NCI-H2107 (cell line): Measurements from ENCODE around the gene LRMDA.

Experiments
- DNase-seq: peaks from one replicate; lab custom pipeline; 2025; lab: John Stamatoyannopoulos, UW

The LRMDA gene

DNA sequence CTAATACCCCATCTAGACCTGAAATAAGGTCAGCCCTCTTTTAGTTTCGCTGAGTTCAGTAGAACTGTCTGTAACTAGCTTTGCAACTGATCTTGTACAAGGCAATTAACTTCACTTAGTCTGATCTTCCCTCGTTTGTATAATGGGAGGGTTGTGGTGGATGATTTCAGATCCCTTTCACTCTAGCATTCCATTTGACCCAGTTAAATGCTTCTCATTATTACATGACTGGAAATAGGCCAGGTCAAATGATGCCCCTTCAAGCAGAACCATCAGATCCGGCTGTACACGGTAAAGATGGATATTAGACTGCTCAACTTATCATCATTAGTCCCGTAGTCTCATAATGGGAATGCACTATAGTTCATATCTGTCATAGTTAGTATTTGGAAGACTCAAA is 1009.0 kb downstream of the LRMDA start:
- DNase-seq, result no peak

- DNase-seq, result no peak
Observed at GRCh38 chr10:76442113-76442512, 1010.7 kb downstream of the LRMDA start.

- no peak for DNase-seq
Observed at GRCh38 chr10:76444034-76444800, 1012.8 kb downstream of the LRMDA start.

- DNase-seq, result no peak
Observed at GRCh38 chr10:76447578-76447977, 1016.2 kb downstream of the LRMDA start.

DNA sequence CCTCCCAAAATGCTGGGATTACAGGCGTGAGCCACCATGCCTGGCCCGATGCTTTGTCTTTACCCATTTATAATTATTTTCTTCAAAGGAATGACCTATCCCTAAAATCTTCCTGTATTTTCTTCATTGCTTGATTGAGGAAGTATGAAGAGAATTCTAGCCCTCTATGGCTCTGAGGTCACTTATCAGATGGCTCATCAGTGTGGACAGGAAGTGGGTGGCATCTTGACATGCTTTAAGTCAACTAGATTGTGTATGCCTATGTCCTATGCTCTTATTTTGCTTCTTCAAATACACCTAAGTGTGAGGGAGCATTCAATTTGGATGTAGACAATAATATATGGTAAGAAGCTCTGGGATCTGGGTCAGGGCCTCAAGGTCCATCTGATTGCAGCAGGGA is 1020.5 kb downstream of the LRMDA start:
- DNase-seq, result no peak

GRCh38 chr10:76453332-76453731 is 1021.9 kb downstream of the LRMDA start:
- DNase-seq, result no peak

DNA sequence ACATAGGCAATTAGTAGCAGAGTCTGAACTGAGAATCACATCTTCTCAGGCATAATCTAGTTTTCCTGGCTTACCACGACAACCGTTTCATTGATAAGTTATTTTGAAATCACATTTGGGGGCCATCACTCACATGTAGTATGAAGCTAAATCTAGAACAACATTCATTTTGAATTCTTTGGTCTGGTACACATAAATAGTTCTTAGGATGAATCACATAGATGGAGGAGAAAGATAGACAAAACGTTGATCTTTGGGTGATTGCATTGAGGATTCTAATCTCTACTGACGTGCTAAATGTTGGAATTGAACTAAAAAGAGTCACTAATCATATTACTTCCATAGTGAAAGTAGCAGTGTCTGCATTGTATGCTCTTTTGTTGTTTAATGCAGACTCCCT is 1022.6 kb downstream of the LRMDA start:
- no peak for DNase-seq

DNA sequence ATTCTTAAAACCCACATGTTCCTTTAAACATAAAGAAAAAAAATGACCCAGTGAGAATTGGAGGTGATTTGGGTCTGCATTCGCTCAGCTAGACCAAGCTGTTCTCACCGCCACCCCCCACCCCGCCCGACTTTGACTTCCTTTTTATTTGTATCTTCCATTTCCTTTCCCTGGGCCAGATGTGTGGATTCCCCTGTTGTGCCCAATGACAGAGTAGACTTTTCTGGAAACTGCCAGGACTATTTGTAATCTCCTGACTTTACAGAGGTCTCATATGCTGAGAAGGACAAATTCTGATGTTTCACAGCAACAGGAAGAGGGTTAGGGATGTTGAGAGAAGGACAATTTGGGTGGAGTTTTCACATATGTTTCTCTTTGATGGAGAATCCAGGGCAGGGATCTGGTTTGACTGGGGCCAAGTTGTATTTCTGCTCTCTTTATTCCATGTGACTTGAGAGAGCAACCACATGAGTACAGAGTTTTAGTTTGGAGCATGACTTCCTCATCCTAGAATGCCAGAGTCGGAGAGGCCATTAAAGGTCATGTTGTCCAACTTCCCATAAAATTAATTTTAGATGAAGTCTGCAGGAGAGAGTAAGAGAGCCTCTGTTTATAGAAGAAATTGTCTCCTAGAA is 1023.2 kb downstream of the LRMDA start:
- DNase-seq, result no peak

GRCh38 chr10:76456197-76456596 is 1024.8 kb downstream of the LRMDA start:
- DNase-seq, result no peak

DNA sequence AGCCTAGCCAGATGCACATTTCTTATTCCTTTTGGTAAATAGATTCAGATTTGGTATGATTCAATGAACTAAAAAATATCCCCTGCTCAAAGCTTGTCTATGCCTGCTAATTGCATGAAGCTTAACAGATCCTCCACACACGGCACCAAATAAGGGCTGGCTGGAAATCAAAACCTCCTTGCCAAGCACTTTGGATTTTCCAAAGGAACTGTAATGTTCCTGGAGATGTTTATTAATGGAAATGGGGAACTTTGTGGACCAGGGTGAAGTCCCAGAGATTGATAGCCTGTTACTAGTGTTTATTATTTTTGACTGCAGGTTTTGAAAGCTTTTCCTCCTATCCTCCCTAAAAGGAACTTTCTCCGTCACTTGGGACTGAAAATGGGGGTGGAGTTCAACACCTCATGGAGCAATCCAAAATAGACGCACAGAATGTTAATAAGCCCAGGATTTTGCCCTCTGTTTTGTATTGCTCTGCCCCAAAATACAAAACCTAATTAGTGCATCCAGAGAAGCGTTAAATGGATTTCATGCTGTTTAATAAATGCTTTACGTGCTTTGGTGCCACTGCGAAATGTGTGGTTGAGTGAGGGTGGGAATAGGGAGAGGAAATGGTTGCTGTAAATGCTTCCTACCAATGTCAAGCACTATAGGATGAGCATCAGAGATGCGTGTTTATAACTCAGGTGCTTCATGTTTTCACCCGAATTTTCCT is 1027.7 kb downstream of the LRMDA start:
- no peak for DNase-seq

DNA sequence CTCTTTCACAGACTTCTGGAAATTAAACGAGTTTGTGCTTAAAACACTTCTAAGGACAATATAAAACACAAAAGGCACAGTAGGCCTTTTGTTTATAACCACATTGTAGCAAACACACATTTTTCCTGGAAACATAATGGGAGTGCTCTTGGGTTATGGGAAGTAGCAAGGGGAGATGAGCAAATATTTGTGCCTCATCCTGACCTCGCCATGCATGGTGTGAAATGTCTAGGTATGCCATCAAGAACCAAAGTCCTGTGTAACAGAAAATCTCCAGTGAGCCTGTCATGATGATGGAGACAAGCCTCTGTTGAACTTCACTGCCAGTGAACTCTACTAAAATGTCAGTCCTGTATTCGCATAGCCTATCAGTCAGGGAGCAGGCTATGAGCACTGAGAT is 1029.6 kb downstream of the LRMDA start:
- DNase-seq, result no peak

DNA sequence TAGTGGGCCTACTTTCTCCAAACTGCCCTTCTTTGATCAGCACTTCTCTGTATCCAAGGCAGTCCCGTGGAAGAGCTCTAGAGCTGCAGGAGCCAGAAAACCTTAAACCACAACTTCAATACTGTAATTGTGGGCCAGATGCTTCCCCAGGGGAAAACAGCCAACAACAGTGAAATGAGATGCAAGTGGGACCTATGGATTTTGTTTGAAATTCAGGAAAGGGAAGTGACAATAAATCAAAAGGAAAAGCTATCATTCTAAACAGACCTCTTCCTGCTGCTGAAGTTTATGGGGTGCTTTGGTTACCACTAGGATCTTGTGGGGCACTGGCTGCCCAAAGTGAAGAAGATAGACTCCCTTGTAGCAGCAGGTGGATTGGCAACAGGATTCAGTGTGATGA is 1031.7 kb downstream of the LRMDA start:
- DNase-seq, result no peak

DNA sequence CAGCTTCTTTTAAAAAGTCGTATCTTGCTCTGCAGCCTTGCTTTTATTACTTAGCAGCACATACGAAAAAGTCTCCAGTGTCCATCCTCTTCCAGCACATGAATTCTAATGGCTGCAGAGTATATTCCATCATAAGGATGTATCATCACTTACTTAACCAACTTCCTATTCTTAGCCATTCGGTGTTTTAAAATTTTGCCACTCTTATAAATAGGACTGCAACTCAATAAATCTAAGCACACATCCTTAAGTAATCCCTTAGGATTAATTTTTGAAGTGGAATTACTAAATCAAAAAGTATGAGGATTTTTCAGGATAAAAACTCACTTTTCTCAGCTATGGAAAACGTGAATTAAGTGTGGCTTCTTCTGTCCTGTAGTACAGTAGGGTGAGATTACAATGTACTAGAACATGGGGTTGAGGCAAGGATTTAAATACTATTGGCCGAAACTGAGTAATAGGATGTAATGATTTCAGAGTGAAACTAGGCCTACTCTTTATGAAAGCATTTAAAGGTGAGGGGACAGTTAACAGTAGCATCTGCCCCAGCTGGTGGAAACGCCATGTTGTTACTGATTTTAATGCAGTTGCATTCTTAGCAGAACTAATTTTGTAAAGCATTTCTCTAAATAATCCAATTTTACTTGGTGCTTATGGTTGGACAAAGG is 1035.5 kb downstream of the LRMDA start:
- DNase-seq, result no peak

- DNase-seq, result no peak
Observed at GRCh38 chr10:76469675-76470074, 1038.3 kb downstream of the LRMDA start.

GRCh38 chr10:76479103-76479790 is 1047.8 kb downstream of the LRMDA start:
- no peak for DNase-seq

DNA sequence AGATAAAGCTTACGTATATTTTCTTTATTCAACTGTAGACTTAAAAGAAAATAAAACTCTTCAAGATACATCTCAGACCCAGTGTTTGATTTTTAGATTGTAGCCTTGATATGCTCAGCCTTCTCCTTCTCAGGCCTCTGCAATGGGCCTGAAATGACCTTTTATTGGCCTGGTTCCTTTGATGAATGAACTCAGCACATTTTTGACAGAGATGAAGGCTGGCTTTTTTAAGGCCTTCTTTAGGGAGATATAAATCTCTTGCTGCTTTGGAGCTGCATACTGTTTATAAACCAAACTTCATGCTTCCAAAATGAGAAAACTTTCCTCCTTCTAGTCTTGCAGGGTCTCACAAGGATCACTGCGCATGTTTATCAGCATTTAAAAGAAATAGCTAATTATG is 1049.8 kb downstream of the LRMDA start:
- no peak for DNase-seq

DNA sequence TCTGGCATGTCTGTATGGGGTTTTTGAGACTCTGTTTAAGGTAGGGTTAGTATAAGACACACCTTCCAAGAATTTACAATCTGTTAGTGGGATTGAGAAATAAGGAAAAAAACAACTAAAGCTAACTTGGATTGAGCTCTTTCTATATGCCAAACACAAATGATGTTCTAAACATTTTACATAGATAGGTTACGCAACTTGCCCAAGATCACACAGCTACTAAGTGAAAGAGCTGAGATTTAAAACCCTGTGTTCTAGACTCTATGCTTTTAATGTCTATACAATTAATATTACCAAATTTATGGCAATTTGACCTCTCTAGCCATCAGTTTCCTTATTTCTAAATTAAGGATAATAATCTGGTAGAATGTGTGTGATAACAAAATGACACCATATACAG is 1056.2 kb downstream of the LRMDA start:
- no peak for DNase-seq

DNA sequence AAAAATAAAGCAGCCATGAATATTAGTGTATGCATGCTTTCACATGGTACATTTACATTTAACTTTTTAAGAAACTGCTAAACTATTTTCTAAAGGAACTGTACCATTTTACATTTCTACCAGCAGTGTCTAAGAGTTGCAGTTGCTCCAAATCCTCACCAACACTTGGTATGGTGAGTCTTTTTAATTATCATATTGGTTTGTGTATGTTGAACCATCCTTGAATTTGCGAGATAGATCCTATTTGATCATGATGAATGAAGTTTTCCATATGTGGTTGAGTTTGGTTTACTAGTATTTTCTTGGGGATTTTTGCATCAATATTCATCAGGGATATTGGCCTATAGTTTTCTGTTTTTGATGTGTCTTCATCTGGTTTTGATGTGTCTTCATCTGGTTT is 1057.2 kb downstream of the LRMDA start:
- DNase-seq, result no peak

DNA sequence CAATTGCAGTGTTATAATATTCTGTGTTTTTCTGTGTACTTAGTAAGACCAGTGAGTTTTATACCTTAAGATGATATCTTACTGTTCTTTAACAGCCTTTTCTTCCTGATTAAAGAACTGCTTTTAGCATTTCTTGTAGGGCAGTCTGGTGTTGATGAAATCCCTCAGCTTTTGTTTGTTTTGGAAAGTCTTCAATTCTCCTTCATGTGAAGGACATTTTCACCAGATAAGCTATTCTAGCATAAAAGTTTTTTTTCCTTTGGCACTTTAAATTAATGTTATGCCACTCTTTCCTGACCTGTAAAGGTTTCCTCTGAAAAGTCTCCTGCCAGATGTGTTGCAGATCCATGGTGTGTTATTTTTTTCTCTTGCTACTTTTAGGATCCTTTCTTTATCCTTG is 1059.8 kb downstream of the LRMDA start:
- DNase-seq, result no peak

- no peak for DNase-seq
Observed at GRCh38 chr10:76492026-76492425, 1060.6 kb downstream of the LRMDA start.

DNA sequence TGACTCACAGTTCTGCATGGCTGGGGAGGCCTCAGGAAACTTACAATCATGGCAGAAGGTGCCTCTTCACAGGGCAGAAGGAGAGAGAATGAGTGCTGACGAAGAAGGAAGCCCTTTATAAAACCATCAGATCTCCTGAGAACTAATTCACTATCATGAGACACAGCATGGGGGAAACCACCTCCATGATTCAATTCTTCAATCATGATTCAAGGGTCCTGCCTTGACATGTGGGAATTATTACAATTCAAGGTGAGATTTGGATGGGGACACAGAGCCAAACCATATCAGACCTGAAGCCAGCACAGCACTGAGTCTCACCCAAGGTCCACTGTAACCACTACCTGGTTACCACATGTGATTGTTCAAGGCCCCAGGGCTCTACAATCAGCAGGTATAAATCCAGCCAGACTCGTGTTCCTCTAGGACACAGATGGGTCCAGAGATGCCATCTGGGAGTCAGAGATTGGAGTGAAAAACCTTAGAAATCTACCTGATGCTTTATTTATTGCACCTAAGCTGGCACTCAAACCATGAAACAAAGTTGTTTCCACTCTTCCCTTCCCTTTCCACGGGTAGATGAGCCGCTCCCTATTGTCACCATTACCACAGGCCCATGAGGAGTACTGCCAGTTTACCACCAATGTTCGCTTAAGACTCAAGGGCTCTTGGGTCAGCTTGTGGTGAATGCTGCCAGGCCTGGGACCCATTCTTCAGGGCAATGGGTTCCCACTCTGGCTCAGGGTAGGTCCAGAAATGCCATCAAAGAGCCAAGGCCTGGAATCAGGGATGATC is 1061.5 kb downstream of the LRMDA start:
- DNase-seq, result no peak
